ENCODE results near the gene C7orf25.
"Not testable (repeated sequence)": the region's sequence is repeated elsewhere in the genome, so short reads cannot be mapped to it uniquely, and the experiment has no call there.

C7orf25 gene

GRCh38 chr7:42928754-42929153 lies 16.9 kb upstream of the C7orf25 start:
- DNase-seq: no peak

DNA sequence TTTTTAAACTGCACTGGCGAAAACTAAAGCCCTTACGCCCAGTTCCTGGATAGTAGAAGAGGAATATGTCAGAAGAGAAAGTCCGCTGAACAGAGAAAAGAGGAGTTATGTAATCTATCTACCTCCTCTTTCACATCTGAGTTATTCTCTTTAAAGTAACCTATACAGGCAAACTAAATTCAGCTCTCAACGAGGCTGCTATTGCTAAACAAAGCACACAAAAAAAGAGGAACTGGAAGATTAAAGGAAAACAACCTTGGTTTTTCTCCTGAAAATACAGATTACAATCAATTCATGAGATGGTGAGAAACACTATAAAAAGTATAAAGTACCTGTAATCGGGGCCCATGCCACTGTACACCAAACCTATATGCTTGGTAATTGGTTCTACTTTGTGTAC lies 14.3 kb upstream of the C7orf25 start:
- DNase-seq: no peak

DNA sequence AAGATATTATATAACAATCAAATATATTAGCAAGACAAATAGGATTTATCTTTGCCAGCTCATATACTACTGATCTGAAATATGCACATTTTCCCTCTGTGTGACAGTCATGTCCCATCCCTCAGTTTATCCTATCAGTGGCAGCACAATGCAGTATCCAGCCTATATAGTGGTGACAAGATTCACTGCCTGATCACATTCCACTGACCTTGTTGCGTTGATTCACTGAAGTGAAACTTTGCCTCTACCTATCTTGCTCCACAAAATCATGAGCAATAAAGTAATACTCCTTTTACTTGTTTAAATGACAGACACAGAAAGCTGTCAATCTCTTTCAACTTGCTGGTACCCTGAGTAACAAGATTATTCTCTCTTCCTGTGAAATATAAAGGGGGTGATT lies 13.8 kb upstream of the C7orf25 start:
- no peak for DNase-seq

DNA sequence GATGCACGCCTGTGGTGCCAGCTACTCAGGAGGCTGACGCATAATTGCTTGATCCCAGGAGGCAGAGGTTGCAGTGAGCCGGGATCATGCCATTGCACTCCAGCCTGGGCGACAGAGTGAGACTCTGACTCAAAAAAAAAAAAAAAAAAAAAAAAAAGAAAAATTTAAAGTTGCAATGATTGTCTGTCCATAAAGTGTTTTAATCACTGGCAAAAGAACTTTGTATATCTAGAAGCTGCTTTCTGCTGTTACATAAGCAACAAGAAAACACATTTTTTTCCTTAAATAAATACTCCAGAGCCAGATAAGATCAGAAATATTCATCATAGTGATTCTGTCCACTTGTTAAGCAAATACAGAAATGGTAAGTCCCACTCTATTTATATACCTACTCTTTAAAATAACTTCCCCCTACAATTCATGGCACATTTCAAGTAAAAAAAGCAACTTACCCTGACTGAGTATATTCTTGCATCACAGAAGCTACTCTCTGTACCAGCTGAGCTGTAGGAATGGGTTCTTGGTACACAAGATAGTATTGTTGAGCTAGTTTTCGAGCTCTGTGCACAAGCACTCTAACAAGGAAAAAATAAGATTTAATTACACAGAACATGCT lies 12.5 kb upstream of the C7orf25 start:
- no peak for DNase-seq

DNA sequence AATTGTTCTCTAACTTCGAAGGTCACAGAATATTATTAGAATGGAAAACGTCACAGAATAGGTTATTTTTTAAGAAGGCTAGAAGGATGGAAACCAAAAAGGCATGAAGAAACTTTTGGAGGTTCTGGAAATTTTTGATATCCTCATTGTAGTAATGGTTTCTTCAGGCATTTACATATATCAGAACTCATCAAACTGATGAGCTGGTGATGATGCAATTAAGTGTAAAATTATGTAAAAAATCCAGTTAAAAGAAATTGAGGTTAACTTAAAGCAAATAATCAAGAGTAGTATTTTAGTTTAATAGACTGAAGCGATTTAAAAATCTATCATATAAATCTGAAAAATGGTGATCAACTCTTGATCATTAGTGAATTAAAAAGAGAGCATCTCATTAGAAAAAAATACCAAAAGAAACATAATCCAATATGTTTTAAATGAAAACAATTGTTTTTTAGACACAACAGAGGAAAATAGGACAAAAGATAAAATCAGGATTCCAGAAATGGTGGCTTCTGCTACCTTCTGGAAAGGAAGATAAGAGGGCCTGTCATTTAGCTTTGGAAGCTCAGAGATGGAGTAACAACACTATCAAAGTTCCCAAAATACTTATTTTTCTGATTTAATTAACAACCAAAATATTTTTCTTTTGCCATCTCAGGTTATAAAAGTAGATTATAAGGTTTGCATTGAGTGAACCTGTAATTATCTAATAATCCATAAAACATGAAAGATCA lies 10.3 kb upstream of the C7orf25 start:
- DNase-seq: no peak

DNA sequence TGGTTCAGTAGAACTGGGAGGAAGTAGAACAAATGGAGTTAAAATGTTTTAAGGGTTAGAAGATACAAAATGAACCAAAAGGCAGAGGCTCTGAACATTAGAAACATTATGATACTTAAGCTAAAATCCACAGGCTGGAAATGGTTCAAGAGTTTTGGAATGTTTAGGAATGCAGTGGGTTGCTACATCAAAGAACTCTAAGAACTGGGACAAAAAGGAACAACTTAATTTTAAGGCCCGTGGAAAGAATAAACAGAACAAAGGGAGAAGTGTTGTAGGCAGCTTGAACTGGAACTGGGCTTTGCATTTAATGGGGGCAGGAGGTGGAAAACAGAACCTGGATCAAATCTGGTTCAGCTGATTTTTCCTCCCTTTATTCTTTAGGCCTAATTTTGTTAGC lies 3.5 kb upstream of the C7orf25 start:
- no peak for DNase-seq

- no peak for DNase-seq
These were observed 2.7 kb upstream of the C7orf25 start for GRCh38 chr7:42914421-42915045.

GRCh38 chr7:42914009-42914408 lies 2.1 kb upstream of the C7orf25 start:
- no peak for DNase-seq

DNA sequence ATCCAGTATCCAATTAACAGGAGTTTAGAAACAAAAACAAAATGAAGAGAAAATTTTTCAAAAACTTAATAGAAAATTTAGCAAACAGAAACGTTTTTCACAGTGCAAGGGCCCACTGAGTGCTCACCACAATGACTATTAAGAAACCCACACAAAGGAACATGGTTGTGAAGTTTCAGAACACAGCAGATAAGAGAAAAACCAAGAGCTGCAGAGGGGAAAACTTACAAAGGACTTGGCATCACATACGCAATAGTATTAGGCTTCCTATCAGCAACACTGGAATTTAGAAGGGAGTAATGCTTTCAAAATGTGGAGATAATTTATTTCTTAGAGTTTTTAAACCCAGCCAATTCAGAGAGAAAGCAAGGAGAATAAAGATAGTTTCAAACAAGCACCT lies 1.7 kb upstream of the C7orf25 start:
- no peak for DNase-seq

GRCh38 chr7:42910306-42910705 lies 1.6 kb downstream of the C7orf25 start:
- no peak for DNase-seq

GRCh38 chr7:42907316-42907715 lies 4.6 kb downstream of the C7orf25 start:
- no peak for DNase-seq

DNA sequence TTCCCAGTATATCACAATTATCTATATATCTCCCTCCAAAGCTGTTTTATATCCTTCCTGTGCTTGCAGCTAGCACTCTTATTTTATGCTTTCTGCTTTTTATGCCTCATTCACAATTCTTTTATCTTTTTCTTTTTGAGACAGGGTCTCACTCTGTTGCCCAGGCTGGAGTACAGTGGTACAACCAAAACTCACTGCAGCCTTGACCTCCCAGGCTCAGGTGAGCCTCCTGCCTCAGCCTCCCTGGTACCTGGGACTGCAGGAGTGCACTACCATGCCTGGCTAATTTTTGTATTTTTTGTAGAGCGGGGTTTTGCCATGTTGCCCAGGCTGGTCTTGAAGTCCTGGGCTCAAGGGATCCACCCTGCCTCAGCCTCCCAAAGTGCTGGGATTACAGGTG lies 5.7 kb downstream of the C7orf25 start:
- DNase-seq: no peak

DNA sequence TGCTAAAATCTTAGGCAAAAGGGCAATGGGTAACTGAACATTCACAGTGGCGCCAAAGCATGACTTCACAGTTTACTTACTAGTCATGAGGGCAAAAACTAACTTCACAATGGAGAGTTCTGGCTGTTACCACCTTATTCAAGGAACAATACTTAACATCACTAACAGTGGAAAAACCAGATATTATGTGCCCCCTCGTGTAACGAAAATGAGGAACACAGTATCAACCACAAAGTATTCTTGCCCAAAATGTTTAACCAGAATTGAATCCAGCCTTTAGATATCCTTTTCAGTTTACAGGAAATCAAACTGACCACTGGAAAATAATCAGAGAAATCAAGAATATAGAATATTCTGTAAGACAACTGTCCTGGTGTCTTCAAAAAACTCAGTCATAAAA lies 9.5 kb downstream of the C7orf25 start:
- no peak for DNase-seq

DNA sequence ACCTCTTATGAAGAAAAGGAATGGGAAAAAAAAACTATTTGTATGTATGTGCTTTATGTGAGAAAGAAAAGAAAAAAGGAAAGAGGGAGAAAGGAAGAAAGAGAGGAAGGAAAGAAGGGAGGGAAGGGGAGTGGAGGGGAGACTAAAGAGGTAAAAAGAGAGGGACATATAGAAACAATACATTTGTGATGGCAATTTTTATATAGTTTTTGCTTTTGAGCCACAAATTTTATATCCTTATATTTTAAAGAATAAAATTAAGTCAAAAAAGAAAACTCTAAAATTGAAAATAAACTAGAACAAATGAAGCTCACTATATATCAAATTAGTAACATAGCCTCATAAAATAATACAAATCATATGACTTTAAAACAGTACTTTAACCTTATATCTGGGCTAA lies 11.0 kb downstream of the C7orf25 start:
- no peak for DNase-seq

GRCh38 chr7:42893346-42894240 lies 18.3 kb downstream of the C7orf25 start:
- DNase-seq: peak; percentile 99

- DNase-seq: no peak
These were observed 24.9 kb downstream of the C7orf25 start for GRCh38 chr7:42886893-42887505.

DNA sequence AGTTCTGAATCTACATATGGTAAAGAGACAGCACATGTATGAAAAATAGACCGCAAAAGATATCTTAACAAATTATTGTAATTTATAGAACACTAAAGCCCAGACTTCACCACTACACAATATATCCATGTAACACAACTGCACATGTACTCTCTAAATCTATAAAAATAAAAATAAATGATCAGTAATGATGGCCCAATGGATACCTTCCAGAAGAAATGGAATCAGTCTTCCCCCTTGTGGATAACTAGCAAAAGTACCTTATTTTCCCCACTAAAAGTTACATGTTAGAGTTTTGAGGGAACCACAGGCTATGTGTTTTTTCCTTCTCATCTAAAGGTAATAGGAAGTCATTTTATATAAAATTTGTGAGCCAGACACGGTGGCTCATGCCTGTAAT lies 25.7 kb downstream of the C7orf25 start:
- DNase-seq: peak; percentile 27

DNA sequence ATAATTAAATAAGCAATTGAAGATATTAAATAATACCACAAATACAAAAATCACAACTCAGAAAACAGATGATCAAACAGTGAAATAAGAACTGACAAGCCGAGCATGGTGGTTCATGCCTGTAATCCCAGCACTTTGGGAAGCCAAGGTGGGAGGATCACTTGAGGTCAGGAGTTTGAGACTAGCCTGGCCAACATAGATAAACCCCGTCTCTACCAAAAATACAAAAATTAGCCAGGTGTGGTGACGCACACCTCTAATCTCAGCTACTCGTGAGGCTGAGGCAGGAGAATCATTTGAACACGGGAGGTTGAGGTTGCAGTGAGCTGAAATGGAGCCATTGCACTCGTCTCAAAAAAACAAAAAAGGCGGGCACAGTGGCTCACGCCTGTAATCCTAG lies 26.7 kb downstream of the C7orf25 start:
- DNase-seq: not testable (repeated sequence)

DNA sequence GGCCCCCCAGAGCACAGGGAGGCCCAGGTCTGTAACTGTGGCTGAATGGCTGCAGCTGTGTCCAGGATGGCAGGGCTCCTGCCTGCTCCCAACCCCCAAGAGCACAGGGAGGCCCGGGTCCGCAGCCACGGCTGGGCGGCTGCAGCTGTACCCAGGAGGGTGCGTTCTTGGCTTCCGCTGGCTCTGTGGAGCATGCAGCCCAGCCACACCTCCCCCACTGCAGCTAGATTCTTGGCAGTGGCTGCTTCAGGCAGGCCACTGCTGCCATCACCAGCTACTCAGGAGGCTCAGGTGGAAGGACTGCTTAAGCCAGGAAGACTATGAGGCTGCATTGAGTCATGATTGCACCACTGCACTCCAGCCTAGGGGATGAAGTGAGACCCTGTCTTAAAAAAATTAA lies 27.9 kb downstream of the C7orf25 start:
- DNase-seq: peak; percentile 40

DNA sequence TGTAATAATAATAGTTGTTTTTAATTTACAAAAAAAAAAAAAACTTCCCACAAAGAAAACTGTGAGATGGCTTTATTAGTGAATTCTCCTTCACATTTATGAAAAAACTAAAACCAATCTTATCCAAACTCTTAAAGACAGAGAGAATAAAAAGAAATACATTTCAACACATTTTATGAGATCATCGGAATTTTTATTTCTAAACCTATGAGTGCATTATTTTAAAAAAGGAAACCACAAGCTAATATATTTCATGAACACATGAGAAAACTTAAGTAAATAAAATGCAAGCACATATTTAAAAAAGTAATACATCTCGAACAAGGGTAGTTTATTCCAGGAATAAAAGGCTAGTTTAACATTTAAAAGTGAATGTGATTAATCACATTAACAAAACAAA lies 31.5 kb downstream of the C7orf25 start:
- no peak for DNase-seq

- no peak for DNase-seq
These were observed 33.6 kb downstream of the C7orf25 start for GRCh38 chr7:42878303-42878702.

DNA sequence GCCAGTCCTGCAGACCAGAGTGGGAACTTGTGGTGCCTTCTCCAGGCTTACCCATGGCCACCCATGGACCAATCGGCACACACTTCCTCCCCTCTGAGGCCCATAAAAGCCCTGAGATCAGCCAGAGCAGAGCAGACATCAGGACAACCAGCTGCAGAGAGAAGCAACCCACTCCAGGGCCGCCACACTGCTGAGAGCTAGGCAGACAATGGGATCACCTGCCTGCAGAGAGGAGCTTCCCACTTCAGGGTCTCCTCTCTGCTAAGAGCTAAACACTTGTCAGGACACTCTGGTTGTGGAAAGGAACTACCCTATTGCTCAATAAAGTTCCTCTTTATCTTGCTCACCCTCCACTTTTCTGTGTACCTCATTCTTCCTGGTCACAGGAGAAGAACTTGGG lies 34.0 kb downstream of the C7orf25 start:
- no peak for DNase-seq

All from DMS79 treated with DMSO at 0.1 percent for 48 hours (cell line).